Mesodermal cell (in vitro differentiated cells): ENCODE results near the gene CEP78.

Experiments used
- H3K27ac ChIP-seq: 2 replicates; pipeline ENCODE4 v1.7.0; 2013; ENCODE audit warnings: mild to moderate bottlenecking, low read depth, low read length, moderate library complexity; ENCODE audit not compliant: severe bottlenecking
- H3K36me3 ChIP-seq: 2 replicates; pipeline ENCODE4 v1.7.1; 2013; ENCODE audit warnings: mild to moderate bottlenecking, low read length, moderate library complexity; ENCODE audit not compliant: control insufficient read depth, insufficient read depth
- H3K4me1 ChIP-seq: one replicate; pipeline ENCODE4 v1.7.1; 2013; ENCODE audit warnings: mild to moderate bottlenecking, low read length; ENCODE audit not compliant: insufficient read depth, control insufficient read depth, poor library complexity, severe bottlenecking
- H3K4me3 ChIP-seq: 2 replicates; pipeline ENCODE4 v1.7.0; 2013; ENCODE audit warnings: low read length, control low read depth, mild to moderate bottlenecking; ENCODE audit not compliant: insufficient read depth, poor library complexity, severe bottlenecking; ENCODE audit errors: extremely low read depth
- H3K9me3 ChIP-seq: 2 replicates; pipeline ENCODE4 v1.7.1; 2013; ENCODE audit warnings: mild to moderate bottlenecking, low read length, moderate library complexity; ENCODE audit not compliant: control insufficient read depth
- WGBS, 2 experiments: methylation state at CpG; one replicate each; pipeline ENCODE4 v1.1.5; 2013; ENCODE audit warnings: missing lambda C conversion rate in 2 of 2; ENCODE audit not compliant: insufficient coverage in 2 of 2; 5-methylcytosine and 5-hydroxymethylcytosine counted together

The CEP78 gene

GRCh38 chr9:78296893-78297671 is 61.2 kb downstream of the CEP78 start, which contains the start of gene PSAT1:
Gene PSAT1, plus strand, starts transcription at chr9:78297125. Its CDS starts 86 bp downstream, at chr9:78297211.
- H3K4me1 ChIP-seq = peaks cover 11% of the 10 kb centered on the region
- H3K36me3 ChIP-seq = peaks cover 27% of the 10 kb centered on the region
- WGBS, 2 experiments = 0% methylated on average over 64 to 74 of the region's 76 CpGs
- H3K27ac ChIP-seq = peak within 1 kb of the TSS; percentile 98
- H3K9me3 ChIP-seq = no peaks in the 10 kb centered on the region
- H3K4me3 ChIP-seq = peak within 1 kb of the TSS; percentile 69

DNA sequence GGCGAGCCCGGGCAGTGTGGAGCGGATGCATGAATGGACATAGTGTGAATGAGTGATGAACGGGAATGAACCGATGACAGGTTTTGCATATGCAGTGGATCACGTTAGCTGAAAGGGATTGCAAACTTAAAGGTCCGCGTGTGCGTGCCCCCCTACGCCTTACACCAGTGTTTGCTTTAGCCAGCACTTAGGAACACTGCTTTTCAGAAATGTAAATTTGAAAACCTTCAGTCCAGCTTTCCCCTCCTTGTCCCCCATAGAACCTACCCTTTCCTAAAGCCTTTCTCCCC is 61.7 kb downstream of the CEP78 start:
- peaks cover 32% of the 10 kb centered on the region for H3K36me3 ChIP-seq
- no peaks in the 10 kb centered on the region for H3K9me3 ChIP-seq
- peaks cover 11% of the 10 kb centered on the region for H3K4me1 ChIP-seq
- WGBS, 2 experiments = 0 to 1% methylated on average over 10 of the region's 10 CpGs
- H3K4me3 ChIP-seq = peak overlapping the region; percentile 69
- peak overlapping the region; percentile 98 for H3K27ac ChIP-seq

DNA sequence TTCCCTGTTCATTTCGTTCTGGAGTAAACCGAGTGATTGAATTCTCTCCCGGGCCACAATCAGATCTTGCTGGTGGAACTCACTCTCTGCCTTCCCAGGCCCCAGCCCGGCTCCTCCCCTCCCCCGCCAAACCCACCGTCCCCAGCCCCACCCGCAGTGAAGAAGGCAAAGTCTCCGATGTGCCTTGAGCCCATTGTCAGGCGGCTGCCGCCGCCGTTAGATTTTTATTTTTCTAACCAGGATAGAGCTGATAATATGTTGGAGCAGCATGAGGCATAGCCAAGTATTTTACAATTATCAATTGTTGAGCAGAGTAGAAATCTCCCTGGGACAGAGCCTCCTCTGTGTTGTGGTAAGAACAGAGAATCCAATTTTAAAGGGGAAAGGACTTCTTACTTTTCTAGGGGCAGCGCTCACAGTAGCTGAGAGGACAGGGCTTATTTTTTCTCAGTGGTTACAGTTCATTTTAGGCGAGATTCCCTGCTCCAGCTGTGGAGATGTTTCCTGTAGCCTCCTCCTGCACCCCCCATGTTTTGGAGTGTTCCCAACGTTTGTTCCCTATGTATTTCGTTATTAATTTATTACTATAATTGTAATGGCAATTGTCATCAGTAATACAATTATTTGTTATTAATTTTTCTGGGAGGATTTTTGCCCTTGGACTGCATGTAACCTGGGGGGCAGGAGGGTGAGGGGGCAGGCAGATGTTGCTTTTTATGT is 62.3 kb downstream of the CEP78 start:
- Histone ChIP-seq H3K4me3 (peak overlapping the region; percentile 69), H3K4me1 (peaks cover 11% of the 10 kb centered on the region), H3K36me3 (peaks cover 38% of the 10 kb centered on the region), H3K27ac (peak overlapping the region; percentile 98), H3K9me3 (no peaks in the 10 kb centered on the region)
- 7% methylated on average over 5 to 6 of the region's 16 CpGs for WGBS, 2 experiments

- Histone ChIP-seq H3K4me1 (peaks cover 11% of the 10 kb centered on the region), H3K36me3 (peaks cover 58% of the 10 kb centered on the region), H3K4me3 (no peak overlapping the region), H3K9me3 (no peaks in the 10 kb centered on the region), H3K27ac (no peak overlapping the region)
- WGBS, 2 experiments = 93 to 100% methylated on average over 1 to 2 of the region's 6 CpGs
Measured at GRCh38 chr9:78300209-78300608, 64.3 kb downstream of the CEP78 start.

DNA sequence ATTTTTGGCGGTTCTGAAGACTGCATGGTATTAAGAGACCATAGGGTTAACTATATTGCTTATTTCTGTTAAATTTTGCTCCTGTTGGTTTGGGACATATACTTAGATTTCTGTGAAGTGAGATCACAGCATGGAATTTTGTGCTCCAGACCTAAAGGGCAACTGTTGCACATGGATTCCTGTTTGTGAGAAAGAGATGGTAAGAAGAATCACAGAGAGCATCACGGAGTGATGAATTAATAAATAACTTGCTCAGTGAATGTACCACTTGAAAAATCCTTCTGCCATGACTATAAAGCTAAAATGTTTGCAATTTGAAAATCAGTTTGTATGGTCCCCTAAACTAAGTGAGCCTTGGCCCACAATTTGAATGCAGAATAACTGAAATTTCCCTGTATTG is 65.6 kb downstream of the CEP78 start:
- Histone ChIP-seq H3K4me3 (no peak overlapping the region), H3K9me3 (no peaks in the 10 kb centered on the region), H3K4me1 (peaks cover 6% of the 10 kb centered on the region), H3K27ac (no peak overlapping the region), H3K36me3 (peaks cover 71% of the 10 kb centered on the region)
- no CpG with 5 or more reads among the region's 2 CpGs for WGBS, 2 experiments

GRCh38 chr9:78303377-78304062 is 67.6 kb downstream of the CEP78 start:
- peaks cover 90% of the 10 kb centered on the region for H3K36me3 ChIP-seq
- H3K9me3 ChIP-seq = no peaks in the 10 kb centered on the region
- H3K4me1 ChIP-seq = peaks cover 3% of the 10 kb centered on the region
- H3K27ac ChIP-seq = no peak overlapping the region
- no peak overlapping the region for H3K4me3 ChIP-seq
- 96 to 100% methylated on average over 2 of the region's 3 CpGs for WGBS, 2 experiments

DNA sequence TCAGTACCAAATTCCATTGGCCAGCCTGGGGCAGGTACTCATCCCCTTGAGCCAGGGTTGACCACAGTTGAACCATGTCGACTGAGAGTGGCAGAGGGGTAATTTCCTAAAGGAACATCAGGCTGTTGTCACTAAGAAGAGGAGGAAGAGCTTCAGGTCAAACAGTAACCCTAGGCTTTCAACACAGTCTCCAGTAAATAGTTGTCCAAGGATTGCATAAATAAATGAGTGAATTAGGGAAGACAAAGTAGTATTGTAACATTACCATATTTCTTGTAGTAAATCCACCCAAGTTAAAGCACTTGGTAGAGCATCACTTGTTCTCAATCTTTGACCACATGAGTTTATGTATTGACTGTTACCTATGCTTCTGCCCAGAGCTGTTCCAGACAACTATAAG is 68.5 kb downstream of the CEP78 start:
- Histone ChIP-seq H3K9me3 (no peaks in the 10 kb centered on the region), H3K36me3 (peaks cover 96% of the 10 kb centered on the region), H3K4me3 (no peak overlapping the region), H3K27ac (no peak overlapping the region), H3K4me1 (peaks cover 2% of the 10 kb centered on the region)
- WGBS, 2 experiments = 100% methylated on average over 1 of the region's 1 CpG; no CpG with 5 or more reads in 1 of the 2 experiments

GRCh38 chr9:78306222-78307076 is 70.6 kb downstream of the CEP78 start:
- H3K4me3 ChIP-seq = no peak overlapping the region
- no peak overlapping the region for H3K27ac ChIP-seq
- peaks cover 90% of the 10 kb centered on the region for H3K36me3 ChIP-seq
- no peaks in the 10 kb centered on the region for H3K9me3 ChIP-seq
- WGBS, 2 experiments = 86 to 87% methylated on average over 10 to 13 of the region's 16 CpGs
- H3K4me1 ChIP-seq = no peaks in the 10 kb centered on the region

DNA sequence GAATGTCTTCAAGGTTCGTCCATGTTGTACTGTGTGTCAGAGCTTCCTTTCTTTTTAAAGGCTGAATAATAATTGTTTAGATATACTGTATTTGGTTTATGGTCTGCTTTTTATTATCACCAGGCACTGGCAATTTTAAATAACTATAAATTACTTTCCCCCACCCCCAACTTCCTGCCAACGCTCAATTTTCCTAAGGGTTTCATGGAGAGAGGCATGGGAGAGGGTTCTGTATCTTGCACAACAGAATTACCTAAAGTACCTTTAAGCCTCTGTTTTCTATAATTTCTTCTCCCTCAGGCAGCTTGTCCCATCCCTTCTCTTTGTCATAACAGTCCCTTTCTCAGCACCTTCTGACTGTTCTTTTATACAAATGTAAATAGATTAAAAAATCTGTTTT is 71.5 kb downstream of the CEP78 start:
- Histone ChIP-seq H3K36me3 (peaks cover 90% of the 10 kb centered on the region), H3K9me3 (no peaks in the 10 kb centered on the region), H3K4me1 (no peaks in the 10 kb centered on the region), H3K4me3 (no peak overlapping the region), H3K27ac (no peak overlapping the region)
- 89 to 100% methylated on average over 1 of the region's 2 CpGs for WGBS, 2 experiments

- Histone ChIP-seq H3K36me3 (peaks cover 87% of the 10 kb centered on the region), H3K27ac (no peak overlapping the region), H3K4me1 (no peaks in the 10 kb centered on the region), H3K9me3 (no peaks in the 10 kb centered on the region), H3K4me3 (no peak overlapping the region)
- WGBS, 2 experiments = 100% methylated on average over 2 of the region's 6 CpGs; no CpG with 5 or more reads in 1 of the 2 experiments
Measured at GRCh38 chr9:78309066-78309465, 73.2 kb downstream of the CEP78 start.
